ENCODE measurements around the gene RECQL5.

The RECQL5 gene

DNA sequence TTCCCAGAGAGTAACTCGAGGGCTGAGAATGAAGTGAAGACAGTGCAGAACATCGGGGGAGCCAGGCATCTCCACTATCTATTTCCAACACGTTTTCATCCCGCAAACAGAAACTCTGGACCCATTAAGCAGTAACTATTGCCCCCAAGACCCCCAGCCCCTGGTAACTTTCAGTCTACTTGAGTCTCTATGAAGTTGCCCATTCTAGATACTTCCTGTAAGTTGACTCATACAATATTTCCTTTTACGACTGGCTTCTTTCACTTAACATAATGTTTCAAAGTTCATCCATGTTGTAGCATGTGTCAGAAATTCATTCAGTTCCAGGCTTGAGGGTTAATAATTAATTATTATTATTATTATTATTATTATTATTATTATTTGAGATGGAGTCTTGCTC, 59.9 kb downstream of the RECQL5 start:
- TF ChIP-seq, protein P1, sequence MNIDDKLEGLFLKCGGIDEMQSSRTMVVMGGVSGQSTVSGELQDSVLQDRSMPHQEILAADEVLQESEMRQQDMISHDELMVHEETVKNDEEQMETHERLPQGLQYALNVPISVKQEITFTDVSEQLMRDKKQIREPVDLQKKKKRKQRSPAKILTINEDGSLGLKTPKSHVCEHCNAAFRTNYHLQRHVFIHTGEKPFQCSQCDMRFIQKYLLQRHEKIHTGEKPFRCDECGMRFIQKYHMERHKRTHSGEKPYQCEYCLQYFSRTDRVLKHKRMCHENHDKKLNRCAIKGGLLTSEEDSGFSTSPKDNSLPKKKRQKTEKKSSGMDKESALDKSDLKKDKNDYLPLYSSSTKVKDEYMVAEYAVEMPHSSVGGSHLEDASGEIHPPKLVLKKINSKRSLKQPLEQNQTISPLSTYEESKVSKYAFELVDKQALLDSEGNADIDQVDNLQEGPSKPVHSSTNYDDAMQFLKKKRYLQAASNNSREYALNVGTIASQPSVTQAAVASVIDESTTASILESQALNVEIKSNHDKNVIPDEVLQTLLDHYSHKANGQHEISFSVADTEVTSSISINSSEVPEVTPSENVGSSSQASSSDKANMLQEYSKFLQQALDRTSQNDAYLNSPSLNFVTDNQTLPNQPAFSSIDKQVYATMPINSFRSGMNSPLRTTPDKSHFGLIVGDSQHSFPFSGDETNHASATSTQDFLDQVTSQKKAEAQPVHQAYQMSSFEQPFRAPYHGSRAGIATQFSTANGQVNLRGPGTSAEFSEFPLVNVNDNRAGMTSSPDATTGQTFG (tag by site-specific recombination; IDR thresholded peaks at IDR 0.05; ENCODE audit: borderline replicate concordance) = no peak
- TF ChIP-seq ZNF350 (tag by site-specific recombination; IDR thresholded peaks at IDR 0.05) (no peak), ZSCAN4 (tag by site-specific recombination; IDR thresholded peaks at IDR 0.05) (no peak), ZNF621 (tag by site-specific recombination; IDR thresholded peaks at IDR 0.05) (no peak), ZNF146 (tag by site-specific recombination; IDR thresholded peaks at IDR 0.05) (no peak), KLF8 (tag by site-specific recombination; IDR thresholded peaks at IDR 0.05) (no peak), BCL11A (tag by site-specific recombination; IDR thresholded peaks at IDR 0.05; ENCODE audit: low read depth) (no peak), KLF16 (tag by site-specific recombination; IDR thresholded peaks at IDR 0.05) (no peak), ZNF626 (tag by site-specific recombination; IDR thresholded peaks at IDR 0.05) (no peak), ZNF214 (tag by site-specific recombination; IDR thresholded peaks at IDR 0.05; ENCODE audit: borderline replicate concordance) (no peak), ZNF521 (tag by site-specific recombination; IDR thresholded peaks at IDR 0.05) (no peak), ZNF596 (tag by site-specific recombination; IDR thresholded peaks at IDR 0.05) (no peak)
- Histone ChIP-seq H3K4me1 (ENCODE audit: control insufficient read depth, insufficient read depth, low read length) (no peaks in the 10 kb centered on the region), H3K36me3 (ENCODE audit: control insufficient read depth in 2 of 2, insufficient read depth in 1 of 2, low read length in 2 of 2) (no peaks in the 10 kb centered on the region), H3K27ac (ENCODE audit: extremely low read depth, low read depth, low read length) (no peak overlapping the region), H3K9me3 (ENCODE audit: control insufficient read depth, insufficient read depth, low read depth, low read length) (no peaks in the 10 kb centered on the region), H3K4me3 (ENCODE audit: low read depth, low read length) (no peak overlapping the region)
- ChIA-PET POLR2A (no interaction called here), CTCF (interaction anchor here (1.0 to 1.5 kb wide), 2 partner anchors 26 to 141 kb away, joined by 4 to 5 read pairs; no protein-coding TSS in a partner anchor)

GRCh38 chr17:75605790-75606189, 61.2 kb downstream of the RECQL5 start:
- H3K36me3 ChIP-seq (ENCODE audit: control insufficient read depth in 2 of 2, insufficient read depth in 1 of 2, low read length in 2 of 2) = no peaks in the 10 kb centered on the region
- no peak overlapping the region for H3K4me3 ChIP-seq (ENCODE audit: low read depth, low read length)
- TF ChIP-seq SP7 (tag by site-specific recombination; IDR thresholded peaks at IDR 0.05) = no peak
- no peak for TF ChIP-seq ZNF426 (tag by site-specific recombination; IDR thresholded peaks at IDR 0.05)
- no peak for TF ChIP-seq ZNF138 (tag by site-specific recombination; IDR thresholded peaks at IDR 0.05; ENCODE audit: borderline replicate concordance)
- no peak for TF ChIP-seq ZBTB8A (tag by site-specific recombination; IDR thresholded peaks at IDR 0.05)
- no peak for TF ChIP-seq ZNF211 (tag by site-specific recombination; IDR thresholded peaks at IDR 0.05; ENCODE audit: low read depth)
- TF ChIP-seq ZNF175 (tag by site-specific recombination; IDR thresholded peaks at IDR 0.05) = no peak
- no peak for TF ChIP-seq ZNF585B (tag by site-specific recombination; IDR thresholded peaks at IDR 0.05)
- no peak for TF ChIP-seq PBX3 (CRISPR knock-in tag; IDR thresholded peaks at IDR 0.05)
- TF ChIP-seq ZNF600 (tag by site-specific recombination; IDR thresholded peaks at IDR 0.05) = peak; percentile 73
- TF ChIP-seq EGR2 (tag by site-specific recombination; IDR thresholded peaks at IDR 0.05; ENCODE audit: low read depth) = peak; percentile 58; the same call in 1 of the 2 replicates
- TF ChIP-seq ZNF660 (tag by site-specific recombination; IDR thresholded peaks at IDR 0.05) = no peak
- no peak for TF ChIP-seq ZNF626 (tag by site-specific recombination; IDR thresholded peaks at IDR 0.05)
- peak; percentile 46 for TF ChIP-seq ZFHX2 (tag by site-specific recombination; conservative IDR thresholded peaks at IDR 0.05)
- no peak for TF ChIP-seq ZNF302 (tag by site-specific recombination; IDR thresholded peaks at IDR 0.05; ENCODE audit: low read depth)
- no peak for TF ChIP-seq SP3 (tag by site-specific recombination; IDR thresholded peaks at IDR 0.05)
- TF ChIP-seq ZNF239 (tag by site-specific recombination; IDR thresholded peaks at IDR 0.05) = no peak
- no peaks in the 10 kb centered on the region for H3K4me1 ChIP-seq (ENCODE audit: control insufficient read depth, insufficient read depth, low read length)
- no peak overlapping the region for H3K27ac ChIP-seq (ENCODE audit: extremely low read depth, low read depth, low read length)
- H3K9me3 ChIP-seq (ENCODE audit: control insufficient read depth, insufficient read depth, low read depth, low read length) = no peaks in the 10 kb centered on the region
- CTCF ChIA-PET = interaction anchor here (0.6 to 1.5 kb wide), 3 partner anchors 27 to 282 kb away, joined by 3 to 4 read pairs (median 4); no protein-coding TSS in a partner anchor
- POLR2A ChIA-PET = no interaction called here
